MCF 10A (cell line): ENCODE data around the gene YARS2. TPM values are rescaled to one million over a fixed set of nuclear protein-coding genes. Genes with fewer than 3 reads are reported as not detected.

ENCODE experiments used
- BruUV-seq: library from RNA; stranded (reverse); fragments of 400-500 nt; replicated peaks from 2 replicates; lab custom pipeline; 2021; lab: Mats Ljungman, UMichigan
- CTCF ChIA-PET: fragments of 300-600 bp; sonication (Branson Sonifier 250); formaldehyde crosslinking; extraction: SDS; loops from one replicate; lab custom pipeline; 2021; ENCODE audit warnings: antibody characterized with exemption, inconsistent platforms; lab: Yijun Ruan, JAX
- POLR2A ChIA-PET: fragments of 300-600, 350-650 bp; sonication (Branson Sonifier 250); formaldehyde crosslinking; extraction: SDS; loops from one replicate; lab custom pipeline; 2020; ENCODE audit warnings: antibody characterized with exemption, inconsistent platforms; lab: Yijun Ruan, JAX
- DNase-seq: peaks from one replicate; pipeline ENCODE4 v3.0.0-alpha.2; 2018; ENCODE audit not compliant: unreplicated experiment
- H3K27ac Mint-ChIP-seq: one replicate; pipeline ENCODE4 v1.8.0; 2022; ENCODE audit warnings: mild to moderate bottlenecking, low read depth, mixed read lengths; ENCODE audit not compliant: unreplicated experiment
- H3K27me3 Mint-ChIP-seq: one replicate; pipeline ENCODE4 v1.8.0; 2022; ENCODE audit warnings: mixed read lengths; ENCODE audit not compliant: insufficient read depth, unreplicated experiment
- H3K36me3 Mint-ChIP-seq: one replicate; pipeline ENCODE4 v1.8.0; 2022; ENCODE audit warnings: mild to moderate bottlenecking, moderate library complexity, mixed read lengths; ENCODE audit not compliant: insufficient read depth, unreplicated experiment
- H3K4me1 Mint-ChIP-seq: one replicate; pipeline ENCODE4 v1.8.0; 2022; ENCODE audit warnings: mixed read lengths; ENCODE audit not compliant: insufficient read depth, unreplicated experiment
- H3K4me3 Mint-ChIP-seq: one replicate; pipeline ENCODE4 v1.8.0; 2022; ENCODE audit warnings: mild to moderate bottlenecking, moderate library complexity, mixed read lengths; ENCODE audit not compliant: unreplicated experiment
- H3K9me3 Mint-ChIP-seq: one replicate; pipeline ENCODE4 v1.8.0; 2022; ENCODE audit warnings: mixed read lengths; ENCODE audit not compliant: unreplicated experiment
- CTCF ChIP-seq: fragments of 200-600 bp; IDR thresholded peaks from one replicate; pipeline ENCODE4 v1.8.0; 2022; ENCODE audit warnings: antibody characterized with exemption, mild to moderate bottlenecking; ENCODE audit not compliant: unreplicated experiment
- intact Hi-C: fragments of 100-400 bp; cut with micrococcal nuclease; formaldehyde crosslinking; loops from 2 replicates; pipeline ENCODE4 v1.14.1; 2022
- total RNA-seq: library from RNA; stranded (reverse); gene quantifications from 2 replicates; pipeline ENCODE4 v1.2.3, GENCODE V29; 2022

YARS2 gene
- total RNA-seq, 1 experiment from 2014 or later: 27.2 TPM

GRCh38 chr12:32794281-32794680 is 38.6 kb upstream of the YARS2 start:
- BruUV-seq: no TSS peak
- no peak overlapping the region for H3K27ac Mint-ChIP-seq
- no peaks in the 10 kb centered on the region for H3K4me1 Mint-ChIP-seq
- H3K9me3 Mint-ChIP-seq: no peaks in the 10 kb centered on the region
- H3K4me3 Mint-ChIP-seq: no peak overlapping the region
- ChIA-PET CTCF (interaction anchor here (0.9 kb wide), 1 partner anchor 1228 kb away, joined by 4 read pairs; the partner anchor contains the start of gene ALG10), POLR2A (no interaction called here)
- intact Hi-C loops: no loop called here
- no peaks in the 10 kb centered on the region for H3K27me3 Mint-ChIP-seq
- no peak for TF ChIP-seq CTCF
- peaks cover 83% of the 10 kb centered on the region for H3K36me3 Mint-ChIP-seq
- no peak for DNase-seq

GRCh38 chr12:32789916-32790315 is 34.2 kb upstream of the YARS2 start:
- no peak overlapping the region for H3K4me3 Mint-ChIP-seq
- no peak for DNase-seq
- H3K27me3 Mint-ChIP-seq: no peaks in the 10 kb centered on the region
- H3K27ac Mint-ChIP-seq: no peak overlapping the region
- BruUV-seq: no TSS peak
- no peaks in the 10 kb centered on the region for H3K4me1 Mint-ChIP-seq
- H3K36me3 Mint-ChIP-seq: peaks cover 82% of the 10 kb centered on the region
- ChIA-PET CTCF (no interaction called here), POLR2A (no interaction called here)
- no peak for TF ChIP-seq CTCF
- no peaks in the 10 kb centered on the region for H3K9me3 Mint-ChIP-seq
- intact Hi-C loops: no loop called here

- ChIA-PET CTCF (no interaction called here), POLR2A (no interaction called here)
- Mint-ChIP-seq H3K9me3 (no peaks in the 10 kb centered on the region), H3K27me3 (no peaks in the 10 kb centered on the region), H3K36me3 (peaks cover 77% of the 10 kb centered on the region), H3K4me1 (no peaks in the 10 kb centered on the region), H3K4me3 (no peak overlapping the region), H3K27ac (no peak overlapping the region)
- DNase-seq: no peak
- no peak for TF ChIP-seq CTCF
- BruUV-seq: no TSS peak
- intact Hi-C loops: no loop called here
These were observed 33.7 kb upstream of the YARS2 start for GRCh38 chr12:32789446-32789845.

GRCh38 chr12:32788405-32788804 is 32.7 kb upstream of the YARS2 start:
- no TSS peak for BruUV-seq
- Mint-ChIP-seq H3K27me3 (no peaks in the 10 kb centered on the region), H3K27ac (no peak overlapping the region), H3K36me3 (peaks cover 67% of the 10 kb centered on the region), H3K4me3 (no peak overlapping the region), H3K9me3 (no peaks in the 10 kb centered on the region), H3K4me1 (no peaks in the 10 kb centered on the region)
- CTCF ChIA-PET: interaction anchor here (1.0 kb wide), 1 partner anchor 33 kb away, joined by 3 read pairs; the partner anchor contains the start of gene YARS2
- no peak for TF ChIP-seq CTCF
- POLR2A ChIA-PET: no interaction called here
- no peak for DNase-seq
- intact Hi-C loops: no loop called here
